K562 (cell line): ENCODE results near the gene ZNF749. TPM values are rescaled to one million over a fixed set of nuclear protein-coding genes. Genes with fewer than 3 reads are reported as not detected.

Experiments
- ATAC-seq: fragments of 200-7000 bp; cut with Tn5 transposase; 3 replicates; pipeline ENCODE4 v1.9.1; 2020; ENCODE audit warnings: moderate library complexity
- BruUV-seq: library from RNA; stranded (reverse); fragments of 400-500 nt; replicated peaks from 2 replicates; lab custom pipeline; 2021; lab: Mats Ljungman, UMichigan
- CTCF ChIA-PET: fragments of 300-600 bp; formaldehyde crosslinking; extraction: SDS; loops from one replicate; lab custom pipeline; 2021; ENCODE audit warnings: low intra/inter-chr PET ratio; lab: Yijun Ruan, JAX
- POLR2A ChIA-PET: fragments of 300-600, 350-650 bp; sonication (Branson Sonifier 250); formaldehyde crosslinking; extraction: SDS; loops from one replicate; lab custom pipeline; 2021; ENCODE audit warnings: antibody characterized with exemption, inconsistent platforms; lab: Yijun Ruan, JAX
- DNase-seq, 4 experiments: peaks; one replicate each; pipeline versions ENCODE4 v3.0.0 to v3.0.0-alpha.2; 2011 to 2018; ENCODE audit warnings: low spot score in 3 of 4, mixed read lengths in 3 of 4; ENCODE audit errors: extremely low read depth in 1 of 4
- FAIRE-seq: peaks from 2 replicates; lab custom pipeline; 2011; peaks lifted over from hg19 to GRCh38; lab: Jason Lieb, UNC
- H2AFZ ChIP-seq: 2 replicates; pipeline ENCODE4 v1.6.0; 2011; ENCODE audit warnings: low read depth, low read length, control low read depth, inconsistent platforms
- H3K27ac ChIP-seq: fragments of 200-600 bp; 3 replicates; pipeline ENCODE4 v1.8.0; 2011; ENCODE audit warnings: low read depth, mild to moderate bottlenecking, control low read depth, inconsistent platforms, low read length, moderate library complexity, mixed read lengths; ENCODE audit errors: extremely low read depth
- H3K27me3 ChIP-seq, 2 experiments: fragments of 300-600 bp in 1 of 2; 2 replicates in 1 of 2; 3 replicates in 1 of 2; pipeline versions ENCODE4 v1.6.0 to v1.8.0; 2011; ENCODE audit warnings: inconsistent platforms in 2 of 2, low read length in 2 of 2, mild to moderate bottlenecking in 1 of 2, mixed read lengths in 1 of 2, moderate library complexity in 1 of 2; ENCODE audit not compliant: control insufficient read depth in 2 of 2, insufficient read depth in 2 of 2
- H3K36me3 ChIP-seq: fragments of 300-600 bp; 3 replicates; pipeline ENCODE4 v1.8.0; 2011; ENCODE audit warnings: mild to moderate bottlenecking, low read length, inconsistent platforms; ENCODE audit not compliant: control insufficient read depth, insufficient read depth
- H3K4me1 ChIP-seq, 2 experiments: fragments of 200-600 bp in 1 of 2; replicated peaks in 1 of 2; 2 replicates in 1 of 2; 3 replicates in 1 of 2; pipeline versions ENCODE4 v1.5.1 to v1.8.0; 2011; ENCODE audit warnings: inconsistent platforms in 2 of 2, low read length in 2 of 2, mild to moderate bottlenecking in 1 of 2, mixed read lengths in 1 of 2, moderate library complexity in 1 of 2; ENCODE audit not compliant: control insufficient read depth in 2 of 2, insufficient read depth in 2 of 2
- H3K4me2 ChIP-seq: 2 replicates; pipeline ENCODE4 v1.6.1; 2011; ENCODE audit warnings: low read length, control low read depth, inconsistent platforms, mixed read lengths; ENCODE audit not compliant: insufficient read depth
- H3K4me3 ChIP-seq: fragments of 200-600 bp; sonication (generic), shearing (Covaris generic); 2 replicates; pipeline ENCODE4 v1.5.1; 2016; ENCODE audit warnings: control low read depth, inconsistent platforms
- H3K79me2 ChIP-seq: fragments of 200-600 bp; 3 replicates; pipeline ENCODE4 v1.8.0; 2011; ENCODE audit warnings: low read length, inconsistent platforms; ENCODE audit not compliant: control insufficient read depth, insufficient read depth
- H3K9ac ChIP-seq, 2 experiments: 2 replicates each; pipeline versions ENCODE4 v1.6.0 to v1.6.1; 2011; ENCODE audit warnings: low read depth in 2 of 2, low read length in 2 of 2, control low read depth in 1 of 2, inconsistent platforms in 1 of 2, mild to moderate bottlenecking in 1 of 2, mixed read lengths in 1 of 2; ENCODE audit not compliant: insufficient read depth in 1 of 2
- H3K9me1 ChIP-seq: one replicate; pipeline ENCODE4 v1.6.0; 2011; ENCODE audit warnings: inconsistent platforms, mild to moderate bottlenecking, low read length, moderate library complexity; ENCODE audit not compliant: control insufficient read depth, insufficient read depth
- H3K9me3 ChIP-seq: replicated peaks from 2 replicates; pipeline ENCODE4 v1.5.1; 2011; ENCODE audit warnings: low read depth, low read length, inconsistent platforms; ENCODE audit not compliant: control insufficient read depth, insufficient read depth
- H4K20me1 ChIP-seq: replicated peaks from 2 replicates; pipeline ENCODE4 v1.6.1; 2011; ENCODE audit warnings: low read length, inconsistent platforms, mixed read lengths; ENCODE audit not compliant: control insufficient read depth, insufficient read depth
- CREM ChIP-seq: IDR thresholded peaks from 2 replicates; pipeline ENCODE4 v1.6.1; 2014; ENCODE audit warnings: antibody characterized with exemption, low read depth
- MTA2 ChIP-seq: fragments of 450-650 bp; IDR thresholded peaks from 2 replicates; pipeline ENCODE4 v1.6.1; 2016; ENCODE audit warnings: low read depth
- PCBP1 ChIP-seq: fragments of 200-400 bp; formaldehyde crosslinking; IDR thresholded peaks from 2 replicates; pipeline ENCODE4 v1.6.1; 2018; ENCODE audit warnings: mild to moderate bottlenecking, low read depth, low read length; ENCODE audit not compliant: poor library complexity, severe bottlenecking
- PRMT5 ChIP-seq: sonication (generic); formaldehyde crosslinking; IDR thresholded peaks from 2 replicates; pipeline ENCODE4 v1.5.0; 2020; ENCODE audit warnings: missing genetic modification reagents
- REST ChIP-seq, 2 experiments: fragments of 450-650 bp; formaldehyde crosslinking in 1 of 2; IDR thresholded peaks; 2 replicates each; pipeline versions ENCODE4 v1.4.0 to v1.6.1; 2014 to 2020; ENCODE audit warnings: mild to moderate bottlenecking in 2 of 2, borderline replicate concordance in 1 of 2, low read depth in 1 of 2
- SAP30 ChIP-seq: fragments of 200-600 bp; sonication (generic); IDR thresholded peaks from 2 replicates; pipeline ENCODE4 v1.6.1; 2012; ENCODE audit warnings: borderline replicate concordance, low read depth, mild to moderate bottlenecking, moderate library complexity, low read length, control low read depth, inconsistent platforms; ENCODE audit not compliant: insufficient read depth, poor library complexity, severe bottlenecking
- TFE3 ChIP-seq: fragments of 450-650 bp; formaldehyde crosslinking; IDR thresholded peaks from 2 replicates; pipeline ENCODE4 v1.4.0; 2020; ENCODE audit warnings: mild to moderate bottlenecking, mixed read lengths
- WGBS: fragments of 100-300 bp; shearing (Covaris generic); methylation state at CpG from one replicate; pipeline ENCODE4 v1.1.6; 2016; ENCODE audit warnings: low coverage, mixed read lengths; ENCODE audit not compliant: insufficient coverage; ENCODE audit errors: missing lambda C conversion rate; 5-methylcytosine and 5-hydroxymethylcytosine counted together
- in situ Hi-C: fragments of 300-500 bp; cut with MboI; formaldehyde crosslinking; loops from 4 replicates; pipeline ENCODE4 v1.15.0; 2018; ENCODE audit warnings: inconsistent platforms, mixed read lengths
- intact Hi-C: fragments of 100-400 bp; cut with micrococcal nuclease; formaldehyde crosslinking; loops from 2 replicates; pipeline ENCODE4 v1.14.2; 2022
- polyA plus RNA-seq, 8 experiments: library from polyadenylated mRNA; depleted of rRNA in 4 of 8; stranded (reverse) in 5 of 8; unstranded in 3 of 8; fragments of >200 nt; fragmentation: Nextera tagmentation in 2 of 8; fragmentation: Illumina TruSeq in 1 of 8; extraction: Ambion mirVana in 2 of 8; extraction: Trizol in 1 of 8; gene quantifications; 2 replicates each; pipeline versions ENCODE4 v1.2.1 to v1.2.3, GENCODE V29; 2011 to 2014; ENCODE audit warnings: inconsistent platforms in 1 of 8, missing spikeins in 1 of 8
- total RNA-seq, 7 experiments: library from RNA; depleted of rRNA in 6 of 7; stranded (reverse); fragments of >200 nt in 6 of 7; fragmentation: Illumina TruSeq in 2 of 7; extraction: Trizol in 2 of 7; gene quantifications; 2 replicates each; pipeline versions ENCODE4 v1.2.1 to v1.2.3, GENCODE V29; 2011 to 2021; ENCODE audit warnings: low replicate concordance in 1 of 7

Gene ZNF749
- total and polyA plus RNA-seq, 9 of the 15 experiments (the other 6 are each of a cell fraction or from before 2014, with no cell fraction given), result 5.3 to 33.2 (median 15.0) TPM

- TF ChIP-seq MTA2 (no peak), PCBP1 (no peak), CREM (no peak)
Observed at GRCh38 chr19:57452307-57452706, 17.2 kb downstream of the ZNF749 start (continued).

DNA sequence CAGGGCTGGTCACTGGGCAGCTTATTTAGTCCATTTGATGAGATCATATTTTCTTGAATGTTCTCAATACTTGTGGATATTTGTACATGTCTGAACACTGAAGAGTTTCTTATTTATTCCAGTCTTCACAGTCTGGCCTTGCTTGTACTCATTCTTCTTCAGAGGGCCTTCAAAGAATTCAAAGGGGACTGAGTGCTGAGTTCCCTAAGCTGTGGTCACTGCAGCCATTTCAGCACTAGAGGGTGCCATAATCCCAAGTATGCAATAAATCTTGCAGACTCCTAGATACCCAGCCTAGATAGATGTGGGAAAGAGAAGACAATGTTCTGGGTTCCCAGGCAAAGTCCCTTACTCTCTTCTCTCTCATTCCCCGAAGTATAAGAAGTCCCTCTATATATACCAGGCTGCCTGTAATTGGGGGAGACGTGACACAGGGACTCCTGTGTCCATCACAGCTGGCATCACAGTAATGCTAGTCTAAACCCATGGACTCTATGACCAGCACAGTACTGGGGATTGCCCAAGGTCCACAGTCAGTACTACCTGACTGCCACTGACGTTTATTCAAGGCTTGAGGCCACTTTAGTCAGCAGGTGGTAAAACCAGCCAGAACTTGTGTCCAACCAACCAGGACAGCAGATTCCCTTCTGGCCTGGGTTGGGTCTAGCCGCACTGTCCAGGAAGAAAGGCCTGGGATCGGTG, 30.7 kb downstream of the ZNF749 start:
- FAIRE-seq, result peak; percentile 88
- 0% methylated on average over 5 of the region's 5 CpGs for WGBS
- no peak for TF ChIP-seq TFE3
- no peak for TF ChIP-seq PRMT5 (CRISPR knock-in tag)
- TF ChIP-seq REST (IDR thresholded peaks at IDR 0.05; ENCODE audit: borderline replicate concordance), result peak; percentile 35; the same call in 1 of the 2 replicates
- TF ChIP-seq REST (CRISPR knock-in tag; IDR thresholded peaks at IDR 0.05; ENCODE audit: low read depth), result no peak
- no peak for TF ChIP-seq SAP30

More for the DNA sequence above, 30.7 kb downstream of the ZNF749 start:
- H3K79me2 ChIP-seq, result no peaks in the 10 kb centered on the region
- BruUV-seq, result no TSS peak
- H4K20me1 ChIP-seq, result no peaks in the 10 kb centered on the region
- peak; percentile 79 for ATAC-seq
- no peaks in the 10 kb centered on the region for H3K9me1 ChIP-seq
- in situ Hi-C loops, result no loop called here
- CTCF ChIA-PET, result no interaction called here
- no peaks in the 10 kb centered on the region for H3K36me3 ChIP-seq
- no peak overlapping the region for H3K4me3 ChIP-seq
- no peak overlapping the region for H3K9ac ChIP-seq
- H2AFZ ChIP-seq, result no peak overlapping the region
- POLR2A ChIA-PET, result no interaction called here
- peak; percentile 27 to 59 (median 40) for DNase-seq
- H3K27me3 ChIP-seq, result no peaks in the 10 kb centered on the region
- intact Hi-C loops, result no loop called here
- no peak overlapping the region for H3K4me2 ChIP-seq
- H3K9me3 ChIP-seq, result peaks cover 2% of the 10 kb centered on the region; the same call in 1 of the 2 replicates
- no peaks in the 10 kb centered on the region for H3K4me1 ChIP-seq
- H3K27ac ChIP-seq, result no peak overlapping the region
